ENCODE measurements around the gene VAMP7.

GRCh38 chrX:155896512-155896911 is 15.4 kb downstream of the VAMP7 start:
- TF ChIP-seq ATF1 (CRISPR knock-in tag; IDR thresholded peaks at IDR 0.05): no peak
- no peak for TF ChIP-seq ATF1 (tag; IDR thresholded peaks at IDR 0.05)
- TF ChIP-seq CTCF (IDR thresholded peaks at IDR 0.05 in 2 of 3, conservative IDR thresholded peaks at IDR 0.05 in 1 of 3; ENCODE audit: insufficient read depth in 2 of 3, low read depth in 1 of 3, low read length in 3 of 3): no peak
- TF ChIP-seq POLR2A (conservative IDR thresholded peaks at IDR 0.05): no peak
- TF ChIP-seq MXI1 (IDR thresholded peaks at IDR 0.05; ENCODE audit: low read depth, low read length): no peak
- no peak for TF ChIP-seq CBFB (CRISPR knock-in tag; IDR thresholded peaks at IDR 0.05)
- no peak for TF ChIP-seq ZFP36 (IDR thresholded peaks at IDR 0.05; ENCODE audit: low read depth, low read length, partially characterized antibody)
- TF ChIP-seq MYNN (IDR thresholded peaks at IDR 0.05): no peak
- no peak for TF ChIP-seq MYNN (CRISPR knock-in tag; IDR thresholded peaks at IDR 0.05)
- TF ChIP-seq MYC (IDR thresholded peaks at IDR 0.05; ENCODE audit: low read depth, low read length): no peak
- no peak for TF ChIP-seq MYC (CRISPR knock-in tag; IDR thresholded peaks at IDR 0.05; ENCODE audit: borderline replicate concordance, low read depth)
- TF ChIP-seq NFYB (IDR thresholded peaks at IDR 0.05; ENCODE audit: extremely low read depth, insufficient read length): no peak
- TF ChIP-seq, protein P1, sequence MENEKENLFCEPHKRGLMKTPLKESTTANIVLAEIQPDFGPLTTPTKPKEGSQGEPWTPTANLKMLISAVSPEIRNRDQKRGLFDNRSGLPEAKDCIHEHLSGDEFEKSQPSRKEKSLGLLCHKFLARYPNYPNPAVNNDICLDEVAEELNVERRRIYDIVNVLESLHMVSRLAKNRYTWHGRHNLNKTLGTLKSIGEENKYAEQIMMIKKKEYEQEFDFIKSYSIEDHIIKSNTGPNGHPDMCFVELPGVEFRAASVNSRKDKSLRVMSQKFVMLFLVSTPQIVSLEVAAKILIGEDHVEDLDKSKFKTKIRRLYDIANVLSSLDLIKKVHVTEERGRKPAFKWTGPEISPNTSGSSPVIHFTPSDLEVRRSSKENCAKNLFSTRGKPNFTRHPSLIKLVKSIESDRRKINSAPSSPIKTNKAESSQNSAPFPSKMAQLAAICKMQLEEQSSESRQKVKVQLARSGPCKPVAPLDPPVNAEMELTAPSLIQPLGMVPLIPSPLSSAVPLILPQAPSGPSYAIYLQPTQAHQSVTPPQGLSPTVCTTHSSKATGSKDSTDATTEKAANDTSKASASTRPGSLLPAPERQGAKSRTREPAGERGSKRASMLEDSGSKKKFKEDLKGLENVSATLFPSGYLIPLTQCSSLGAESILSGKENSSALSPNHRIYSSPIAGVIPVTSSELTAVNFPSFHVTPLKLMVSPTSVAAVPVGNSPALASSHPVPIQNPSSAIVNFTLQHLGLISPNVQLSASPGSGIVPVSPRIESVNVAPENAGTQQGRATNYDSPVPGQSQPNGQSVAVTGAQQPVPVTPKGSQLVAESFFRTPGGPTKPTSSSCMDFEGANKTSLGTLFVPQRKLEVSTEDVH (IDR thresholded peaks at IDR 0.05; ENCODE audit: low read depth, partially characterized antibody): no peak
- TF ChIP-seq E4F1 (CRISPR knock-in tag; IDR thresholded peaks at IDR 0.05; ENCODE audit: borderline replicate concordance): no peak
- no peak for TF ChIP-seq THAP12 (CRISPR knock-in tag; IDR thresholded peaks at IDR 0.05)
- no peak for TF ChIP-seq JUN (IDR thresholded peaks at IDR 0.05; ENCODE audit: borderline replicate concordance, low read depth, low read length)
- no peak for TF ChIP-seq JUN (CRISPR knock-in tag; IDR thresholded peaks at IDR 0.05; ENCODE audit: borderline replicate concordance)
- no peak for TF ChIP-seq KDM1A (IDR thresholded peaks at IDR 0.05)
